Amygdala (tissue), 56 donors: ENCODE results near the gene LCN15.
"Not testable (repeated sequence)": the region's sequence is repeated elsewhere in the genome, so short reads cannot be mapped to it uniquely, and the experiment has no call there.

Experiments
- DNase-seq, 56 donors: peaks; one replicate each; lab custom pipeline; 2025; lab: John Stamatoyannopoulos, UW

LCN15 gene

DNA sequence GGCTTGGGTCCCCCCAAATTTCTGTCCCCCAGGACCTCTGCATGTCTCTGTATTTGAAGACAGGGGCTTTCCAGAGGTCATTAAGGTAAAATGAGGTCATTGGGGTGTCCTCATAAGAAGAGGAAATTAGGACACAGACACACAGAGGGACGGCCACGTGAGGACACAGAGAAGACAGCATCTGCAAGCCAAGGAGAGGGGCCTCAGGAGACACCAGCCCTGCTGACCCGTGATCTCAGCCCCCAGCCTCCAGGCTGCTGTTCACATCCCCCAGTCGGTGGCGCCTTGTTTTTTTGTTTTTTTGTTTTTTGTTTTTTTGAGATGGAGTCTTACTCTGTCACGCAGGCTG is 30.7 kb upstream of the LCN15 start:
- DNase-seq = no peak

GRCh38 chr9:136794281-136794999 is 30.1 kb upstream of the LCN15 start:
- DNase-seq = no peak

DNA sequence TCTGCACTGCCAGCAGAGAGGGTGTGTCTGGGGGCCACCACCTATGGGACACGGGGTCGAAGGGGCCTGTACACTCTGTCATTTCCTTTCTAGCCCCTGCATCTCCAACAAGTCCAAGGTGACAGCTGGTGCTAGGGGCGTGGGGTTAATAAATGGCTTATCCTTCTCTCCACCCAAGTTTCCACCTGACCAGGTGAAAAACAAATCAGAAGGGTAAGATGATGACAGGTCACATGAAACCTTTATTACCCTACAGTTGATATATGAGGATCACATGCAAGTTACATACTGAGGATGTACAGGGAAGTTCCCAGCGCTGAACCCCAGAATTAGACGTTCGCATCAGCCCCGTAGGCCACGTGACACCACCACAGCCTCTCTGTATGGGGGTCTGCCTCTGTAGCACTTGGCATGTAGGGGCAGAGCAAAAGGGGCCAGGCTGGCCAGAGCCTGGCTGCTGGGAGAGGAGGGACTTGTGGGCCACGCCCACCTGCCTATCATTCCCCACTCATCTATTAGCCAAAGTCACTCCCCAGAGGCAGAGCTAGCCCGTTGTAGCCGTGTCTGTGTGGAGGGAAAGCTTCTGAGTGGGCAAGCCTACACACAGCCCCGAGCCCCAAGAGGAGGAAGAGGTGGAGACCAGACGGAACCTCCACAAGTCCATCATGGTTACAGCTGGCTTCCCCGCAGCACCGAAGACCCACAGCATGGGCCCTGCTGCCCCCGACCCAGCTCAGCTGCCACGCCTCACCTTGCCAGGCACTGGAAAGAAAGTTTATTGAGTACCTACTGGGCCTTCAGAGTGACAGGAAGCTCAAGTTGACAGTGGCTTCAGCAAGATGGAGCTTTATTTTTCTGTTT is 29.0 kb upstream of the LCN15 start:
- no peak for DNase-seq

GRCh38 chr9:136792321-136793085 is 28.2 kb upstream of the LCN15 start:
- DNase-seq = no peak

DNA sequence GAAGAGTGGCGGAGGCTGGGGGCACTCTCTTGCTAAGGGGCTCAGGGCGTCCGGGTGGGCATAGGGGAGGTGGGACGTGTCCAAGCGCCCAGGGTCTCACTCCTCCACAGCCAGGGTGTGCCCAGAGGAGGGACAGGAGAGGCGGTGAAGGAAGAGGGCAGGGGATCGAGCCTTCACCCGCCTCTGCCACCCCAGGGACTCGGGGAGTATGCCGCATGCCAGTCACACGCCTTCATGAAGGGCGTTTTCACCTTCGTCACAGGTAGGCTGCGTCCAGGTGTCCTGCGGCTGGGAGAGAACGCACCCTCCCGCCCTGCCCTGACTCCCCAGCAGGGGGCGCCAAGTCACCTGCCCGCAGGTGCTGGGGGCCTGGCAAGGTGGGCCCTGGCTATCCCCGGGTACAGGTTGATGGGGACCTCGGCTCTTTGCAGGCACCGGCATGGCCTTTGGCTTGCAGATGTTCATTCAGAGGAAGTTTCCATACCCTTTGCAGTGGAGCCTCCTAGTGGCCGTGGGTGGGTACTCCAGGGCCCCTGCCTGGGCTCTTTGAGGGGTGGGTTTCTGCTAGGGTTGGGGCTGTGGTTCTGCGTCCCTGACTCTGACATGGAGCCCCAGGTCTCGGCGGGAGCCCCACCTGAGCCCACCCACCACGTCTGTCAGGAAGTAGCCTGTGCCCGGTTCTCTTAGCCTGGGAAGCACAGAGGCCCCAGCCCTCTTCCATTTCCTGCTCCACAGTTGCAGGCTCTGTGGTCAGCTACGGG is 27.4 kb upstream of the LCN15 start:
- DNase-seq = peak in 12 of 56 donors; percentile 33 to 68 (median 47)

- peak; percentile 93 to 100 (median 100) for DNase-seq
Measured at GRCh38 chr9:136790640-136791515, 26.6 kb upstream of the LCN15 start, which contains the start of gene TMEM141. Gene TMEM141, plus strand, starts transcription at chr9:136791344. Its CDS starts 27 bp downstream, at chr9:136791371.

GRCh38 chr9:136789523-136789937 is 25.2 kb upstream of the LCN15 start:
- DNase-seq = no peak

- DNase-seq = not testable (repeated sequence)
Measured at GRCh38 chr9:136788644-136789522, 24.6 kb upstream of the LCN15 start.

DNA sequence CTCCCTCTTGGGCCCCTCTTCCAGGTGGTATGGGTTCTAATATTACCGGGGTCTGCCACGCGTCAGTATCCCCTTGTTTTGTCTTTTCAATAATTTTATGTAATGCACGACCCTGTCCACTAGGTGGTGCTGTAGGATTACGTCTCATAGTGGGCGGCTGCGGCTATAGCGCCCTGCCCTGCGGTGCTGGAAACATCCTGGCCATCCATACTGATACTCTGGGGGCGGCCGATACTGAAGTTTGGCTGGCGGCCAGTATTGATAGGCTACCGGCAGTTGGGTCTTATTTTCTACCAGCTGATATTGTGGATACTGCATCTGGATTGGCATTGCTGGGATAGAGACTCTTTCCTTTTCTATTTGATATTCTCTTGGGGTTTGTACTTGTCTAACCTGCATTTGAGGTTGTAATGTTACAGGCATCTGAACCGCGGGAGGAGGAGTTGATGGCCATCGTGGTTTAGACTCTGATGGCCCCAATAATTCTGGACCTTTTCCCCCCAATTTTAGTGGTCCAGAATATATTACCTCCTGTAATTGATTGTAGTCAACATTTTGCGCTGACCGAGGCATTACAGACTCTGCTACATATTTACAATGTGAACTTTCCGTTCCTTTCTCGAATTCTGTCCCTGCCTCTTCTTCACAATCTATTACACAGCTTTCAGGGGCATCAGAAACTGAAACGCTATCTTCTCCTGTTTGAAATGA is 23.5 kb upstream of the LCN15 start:
- DNase-seq = peak in 45 of 56 donors; percentile 20 to 76 (median 46)

GRCh38 chr9:136786983-136787382 is 22.7 kb upstream of the LCN15 start:
- DNase-seq = not testable (repeated sequence)

GRCh38 chr9:136786451-136786850 is 22.1 kb upstream of the LCN15 start:
- peak in 37 of 56 donors; percentile 7 to 77 (median 51) for DNase-seq

DNA sequence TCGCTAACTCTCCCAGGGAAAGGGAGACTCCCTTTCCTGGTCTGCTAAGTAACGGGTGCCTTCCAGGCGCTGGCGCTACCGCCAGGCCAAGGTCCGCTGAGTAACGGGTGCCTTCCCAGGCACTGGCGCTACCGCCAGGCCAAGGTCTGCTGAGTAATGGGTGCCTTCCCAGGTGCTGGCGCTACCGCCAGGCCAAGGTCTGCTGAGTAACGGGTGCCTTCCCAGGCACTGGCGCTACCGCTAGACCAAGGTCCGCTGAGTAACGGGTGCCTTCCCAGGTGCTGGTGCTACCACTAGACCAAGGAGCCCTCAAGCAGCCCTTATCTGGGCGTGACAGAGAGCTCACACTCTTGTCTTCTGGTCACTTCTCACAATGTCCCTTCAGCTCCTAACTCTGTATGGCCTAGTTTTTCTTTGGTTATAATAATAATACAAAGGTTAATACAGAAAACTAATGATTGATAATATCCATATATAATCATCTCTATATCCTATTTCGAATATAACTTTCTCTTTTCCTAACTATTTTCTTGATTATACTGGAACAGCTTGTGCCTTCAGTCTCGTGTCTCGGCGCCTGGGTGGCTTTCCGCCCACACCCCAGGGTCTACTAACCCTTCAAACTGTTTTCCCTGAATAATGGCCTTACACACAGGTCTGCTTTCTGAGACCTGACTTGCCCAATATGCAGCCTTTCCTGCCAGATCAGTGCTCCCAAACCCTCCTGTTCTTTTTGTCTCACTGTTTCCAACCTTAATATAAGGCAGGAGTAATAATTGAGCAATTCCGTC is 21.4 kb upstream of the LCN15 start:
- not testable (repeated sequence) for DNase-seq

DNA sequence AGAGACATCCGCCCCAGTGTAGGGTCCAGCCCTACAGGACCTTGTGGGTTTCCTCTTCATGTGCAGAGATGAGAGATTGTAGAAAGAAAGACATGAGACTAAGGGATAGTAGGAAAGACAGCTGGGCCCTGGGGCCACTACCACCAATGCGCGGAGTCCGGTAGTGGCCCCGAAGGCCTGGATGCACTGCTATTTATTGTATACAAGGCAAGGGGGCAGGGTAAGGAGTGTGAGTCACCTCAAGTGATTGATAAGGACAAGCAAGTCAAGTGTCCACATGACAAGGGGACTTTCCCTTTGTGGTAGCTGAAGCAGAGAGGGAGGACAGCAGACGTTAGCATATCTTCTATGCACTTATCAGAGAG is 20.7 kb upstream of the LCN15 start:
- no peak for DNase-seq

- peak in 3 of 56 donors; percentile 34 to 56 (median 40) for DNase-seq
Measured at GRCh38 chr9:136784249-136784996, 20.1 kb upstream of the LCN15 start.

DNA sequence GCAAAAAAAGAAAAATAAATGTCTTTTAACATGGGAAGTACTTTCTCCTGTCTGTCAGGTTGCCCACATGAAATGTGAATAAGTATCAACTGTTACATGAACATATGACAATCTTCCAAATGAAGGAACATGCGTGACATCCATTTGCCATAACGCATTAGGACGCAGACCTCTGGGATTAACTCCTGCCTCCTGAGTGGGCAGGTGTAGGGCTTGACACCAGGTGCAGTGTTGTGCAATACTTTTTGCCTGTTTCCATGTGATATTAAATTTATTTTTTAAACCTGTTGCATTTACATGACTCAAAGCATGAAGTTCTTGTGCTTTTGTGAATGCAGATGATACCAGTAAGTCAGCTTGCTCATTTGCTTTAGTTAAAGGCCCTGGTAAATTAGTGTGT is 18.1 kb upstream of the LCN15 start:
- DNase-seq = no peak

GRCh38 chr9:136779808-136780207 is 15.5 kb upstream of the LCN15 start:
- no peak for DNase-seq
